Cardiac muscle cell (in vitro differentiated cells and primary cell): ENCODE data around the gene SWT1. TPM values are rescaled to one million over a fixed set of nuclear protein-coding genes. Genes with fewer than 3 reads are reported as not detected.
A peak's percentile ranks its signal among the peaks of the same experiment; 100 is the strongest.
"Not testable (repeated sequence)": the region's sequence is repeated elsewhere in the genome, so short reads cannot be mapped to it uniquely, and the experiment has no call there.

Experiments used
- DNase-seq, 2 donors: peaks; one replicate each; pipeline versions ENCODE4 v3.0.0 to v3.0.0-alpha.2; 2010 to 2017; ENCODE audit warnings: low read depth in 1 of 2, low spot score in 1 of 2
- H3K27ac ChIP-seq: fragments of 200-600 bp; sonication (generic); 2 replicates; pipeline ENCODE4 v1.5.1; 2016
- H3K27me3 ChIP-seq: fragments of 200-600 bp; sonication (generic); 2 replicates; pipeline ENCODE4 v1.6.0; 2016; ENCODE audit warnings: control low read depth
- H3K36me3 ChIP-seq: fragments of 200-600 bp; sonication (generic); 2 replicates; pipeline ENCODE4 v1.5.1; 2016; ENCODE audit warnings: control low read depth
- H3K4me1 ChIP-seq: fragments of 200-600 bp; sonication (generic); 2 replicates; pipeline ENCODE4 v1.8.1; 2017; ENCODE audit warnings: low read depth, mild to moderate bottlenecking, mixed run types
- H3K4me3 ChIP-seq: fragments of 200-600 bp; sonication (generic); 2 replicates; pipeline ENCODE4 v1.5.1; 2016; ENCODE audit warnings: mild to moderate bottlenecking
- H3K9me3 ChIP-seq: fragments of 200-600 bp; sonication (generic); 2 replicates; pipeline ENCODE4 v1.5.1; 2017; ENCODE audit warnings: low read depth, mild to moderate bottlenecking, control low read depth
- CTCF ChIP-seq: IDR thresholded peaks from 2 replicates; pipeline ENCODE4 v1.5.1; 2012; ENCODE audit warnings: low read depth, mild to moderate bottlenecking, low read length
- polyA plus RNA-seq: library from polyadenylated mRNA; unstranded; fragments of >200 nt; fragmentation: Nextera tagmentation; extraction: Ambion mirVana; gene quantifications from 2 replicates; pipeline ENCODE4 v1.2.1, GENCODE V29; 2016
- total RNA-seq: library from RNA; depleted of rRNA; stranded (reverse); fragments of >200 nt; gene quantifications from 2 replicates; pipeline ENCODE4 v1.2.3, GENCODE V29; 2016

Gene SWT1
- total and polyA plus RNA-seq, 2 experiments from 2014 or later = 2.8 to 4.9 TPM

GRCh38 chr1:185317034-185317885 lies 160.3 kb downstream of the SWT1 start, which contains the start of gene IVNS1ABP:
IVNS1ABP (minus strand) TSS chr1:185317243; CDS start chr1:185309493, 7,750 bp downstream.
- peak; percentile 89 to 94 for DNase-seq
- Histone ChIP-seq H3K36me3 (no peaks in the 10 kb centered on the region), H3K4me1 (peaks cover 32% of the 10 kb centered on the region), H3K4me3 (peak within 1 kb of the TSS; percentile 58), H3K27me3 (no peaks in the 10 kb centered on the region), H3K27ac (peak within 1 kb of the TSS; percentile 77), H3K9me3 (no peaks in the 10 kb centered on the region)
- peak; percentile 17 for TF ChIP-seq CTCF

GRCh38 chr1:185317886-185318310 lies 160.9 kb downstream of the SWT1 start:
- H3K4me1 ChIP-seq = peaks cover 28% of the 10 kb centered on the region
- H3K4me3 ChIP-seq = peak overlapping the region; percentile 58
- no peaks in the 10 kb centered on the region for H3K9me3 ChIP-seq
- no peak for TF ChIP-seq CTCF
- DNase-seq = peak; percentile 4 to 27
- H3K36me3 ChIP-seq = no peaks in the 10 kb centered on the region
- no peaks in the 10 kb centered on the region for H3K27me3 ChIP-seq
- peak overlapping the region; percentile 71 for H3K27ac ChIP-seq

- Histone ChIP-seq H3K9me3 (no peaks in the 10 kb centered on the region), H3K27me3 (no peaks in the 10 kb centered on the region), H3K4me3 (no peak overlapping the region), H3K36me3 (no peaks in the 10 kb centered on the region), H3K27ac (no peak overlapping the region), H3K4me1 (peaks cover 21% of the 10 kb centered on the region)
- no peak for TF ChIP-seq CTCF
- no peak for DNase-seq
Observed at GRCh38 chr1:185318431-185319138, 161.6 kb downstream of the SWT1 start.

GRCh38 chr1:185319139-185319475 lies 162.1 kb downstream of the SWT1 start:
- Histone ChIP-seq H3K27me3 (no peaks in the 10 kb centered on the region), H3K9me3 (no peaks in the 10 kb centered on the region), H3K27ac (no peak overlapping the region), H3K4me3 (no peak overlapping the region), H3K36me3 (no peaks in the 10 kb centered on the region), H3K4me1 (peaks cover 16% of the 10 kb centered on the region)
- TF ChIP-seq CTCF = no peak
- DNase-seq = no peak

- H3K9me3 ChIP-seq, DNase-seq, H3K27ac ChIP-seq, H3K36me3 ChIP-seq, H3K4me3 ChIP-seq, H3K4me1 ChIP-seq, H3K27me3 ChIP-seq: not testable (repeated sequence)
Observed at GRCh38 chr1:185321104-185321503, 164.1 kb downstream of the SWT1 start.

GRCh38 chr1:185321653-185322221 lies 164.8 kb downstream of the SWT1 start:
- not testable (repeated sequence) for H3K9me3 ChIP-seq, H3K4me1 ChIP-seq, DNase-seq, H3K27me3 ChIP-seq, H3K36me3 ChIP-seq, H3K27ac ChIP-seq, H3K4me3 ChIP-seq
